ENCODE measurements around the gene SP140L. TPM values are rescaled to one million over a fixed set of nuclear protein-coding genes. Genes with fewer than 3 reads are reported as not detected.
"Not testable (repeated sequence)": the region's sequence is repeated elsewhere in the genome, so short reads cannot be mapped to it uniquely, and the experiment has no call there.

Gene SP140L
- total and polyA plus RNA-seq, 5 donors = 5.3 to 7.4 (median 6.8) TPM

GRCh38 chr2:230422149-230422548, 95.2 kb downstream of the SP140L start:
- no peaks in the 10 kb centered on the region for H3K27me3 ChIP-seq (ENCODE audit: control insufficient read depth, insufficient read depth)
- no peak overlapping the region for H3K27ac ChIP-seq (ENCODE audit: low read length)
- no peaks in the 10 kb centered on the region for H3K9me3 ChIP-seq (ENCODE audit: control insufficient read depth, low read length)
- WGBS = 75% methylated on average over 4 of the region's 4 CpGs
- no peak for ATAC-seq
- intact Hi-C loops (cut with DNase I) = no loop called here
- DNase-seq = no peak
- H3K4me1 ChIP-seq (ENCODE audit: control insufficient read depth, insufficient read depth, low read length) = peaks cover 10% of the 10 kb centered on the region
- H3K4me3 ChIP-seq (ENCODE audit: low read length) = no peak overlapping the region

DNA sequence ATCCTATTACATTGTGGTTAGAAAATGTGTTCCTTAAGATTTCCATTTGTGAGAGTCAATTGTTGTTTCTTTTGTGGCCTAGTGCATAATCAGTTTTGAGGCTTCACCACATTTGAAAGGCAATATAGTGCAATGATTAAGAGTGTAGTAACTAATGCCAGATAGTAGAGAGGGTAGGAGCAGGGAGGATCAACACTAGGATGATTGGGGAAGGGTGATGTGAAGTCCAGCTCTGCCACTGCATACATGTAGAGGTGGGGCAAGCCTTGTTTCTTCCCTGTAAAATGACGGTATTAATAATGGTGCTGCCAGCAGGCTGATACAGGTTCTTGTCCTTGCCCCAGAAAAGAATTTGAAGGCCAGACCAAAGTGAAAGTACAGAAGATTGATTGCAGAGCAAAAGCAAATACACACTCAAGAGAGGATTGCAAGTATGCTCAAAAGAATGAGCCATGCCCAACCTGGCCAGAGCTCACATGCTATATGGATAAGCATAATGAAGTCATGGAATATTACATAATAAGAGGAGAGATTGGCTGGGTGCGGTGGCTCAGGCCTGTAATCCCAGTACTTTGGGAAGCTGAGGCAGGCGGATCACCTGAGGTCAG, 97.0 kb downstream of the SP140L start:
- H3K9me3 ChIP-seq (ENCODE audit: control insufficient read depth, low read length) = no peaks in the 10 kb centered on the region
- H3K4me1 ChIP-seq (ENCODE audit: control insufficient read depth, insufficient read depth, low read length) = peaks cover 7% of the 10 kb centered on the region
- ATAC-seq (peak in 1 of 2 donors; percentile 50), DNase-seq (no peak)
- no peak overlapping the region for H3K4me3 ChIP-seq (ENCODE audit: low read length)
- intact Hi-C loops (cut with DNase I) = no loop called here
- H3K27ac ChIP-seq (ENCODE audit: low read length) = no peak overlapping the region
- H3K27me3 ChIP-seq (ENCODE audit: control insufficient read depth, insufficient read depth) = no peaks in the 10 kb centered on the region
- 87% methylated on average over 3 of the region's 3 CpGs for WGBS

DNA sequence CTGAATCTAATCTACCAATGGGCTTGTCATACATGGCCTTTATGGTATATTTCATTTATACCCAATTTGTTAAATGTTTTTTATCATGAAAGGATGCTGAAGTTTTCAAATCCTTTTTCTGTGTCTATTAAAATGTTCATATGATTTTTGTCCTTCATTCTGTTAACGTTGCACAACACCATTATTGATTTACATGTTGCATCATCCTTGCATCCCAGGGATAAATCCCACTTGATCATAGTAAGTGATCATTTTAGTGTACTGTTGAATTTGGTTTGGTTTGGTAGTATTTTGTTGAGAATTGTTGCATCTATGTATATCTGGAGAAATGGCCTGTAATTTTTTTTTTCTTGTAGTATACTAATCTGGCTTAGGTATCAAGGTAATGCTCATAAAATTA, 98.4 kb downstream of the SP140L start:
- intact Hi-C loops (cut with DNase I) = no loop called here
- DNase-seq = no peak
- H3K4me3 ChIP-seq (ENCODE audit: low read length) = no peak overlapping the region
- no peak overlapping the region for H3K27ac ChIP-seq (ENCODE audit: low read length)
- 80% methylated on average over 1 of the region's 1 CpG for WGBS
- peaks cover 8% of the 10 kb centered on the region for H3K4me1 ChIP-seq (ENCODE audit: control insufficient read depth, insufficient read depth, low read length)
- H3K9me3 ChIP-seq (ENCODE audit: control insufficient read depth, low read length) = no peaks in the 10 kb centered on the region
- H3K27me3 ChIP-seq (ENCODE audit: control insufficient read depth, insufficient read depth) = no peaks in the 10 kb centered on the region
- ATAC-seq = no peak

DNA sequence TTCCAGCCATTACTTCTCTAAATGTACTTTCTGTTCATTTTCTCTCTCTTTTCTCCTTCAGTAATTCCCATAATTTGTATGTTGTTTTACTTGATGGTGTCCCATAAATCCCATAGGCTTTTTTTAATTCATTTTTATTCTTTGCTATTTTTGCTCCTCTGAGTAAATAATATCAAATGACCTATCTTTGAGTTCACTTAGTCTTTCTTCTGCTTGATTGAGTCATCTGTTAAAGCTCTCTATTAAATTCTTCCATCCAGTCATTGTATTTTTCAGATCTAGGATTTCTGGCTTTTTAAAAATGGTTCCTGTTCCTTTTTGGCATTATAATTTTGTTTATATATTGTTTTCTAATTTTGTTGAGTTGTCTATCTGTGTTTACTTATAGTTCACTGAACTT, 102.5 kb downstream of the SP140L start:
- no peaks in the 10 kb centered on the region for H3K27me3 ChIP-seq (ENCODE audit: control insufficient read depth, insufficient read depth)
- H3K9me3 ChIP-seq (ENCODE audit: control insufficient read depth, low read length) = no peaks in the 10 kb centered on the region
- intact Hi-C loops (cut with DNase I) = no loop called here
- H3K4me3 ChIP-seq (ENCODE audit: low read length) = no peak overlapping the region
- no peak overlapping the region for H3K27ac ChIP-seq (ENCODE audit: low read length)
- DNase-seq (no peak), ATAC-seq (no peak)
- H3K4me1 ChIP-seq (ENCODE audit: control insufficient read depth, insufficient read depth, low read length) = peaks cover 7% of the 10 kb centered on the region

GRCh38 chr2:230430957-230431910, 104.2 kb downstream of the SP140L start:
- intact Hi-C loops (cut with DNase I) = no loop called here
- H3K27ac ChIP-seq (ENCODE audit: low read length) = no peak overlapping the region
- no peaks in the 10 kb centered on the region for H3K9me3 ChIP-seq (ENCODE audit: control insufficient read depth, low read length)
- WGBS = 91% methylated on average over 1 of the region's 1 CpG
- peaks cover 6% of the 10 kb centered on the region for H3K4me1 ChIP-seq (ENCODE audit: control insufficient read depth, insufficient read depth, low read length)
- no peak overlapping the region for H3K4me3 ChIP-seq (ENCODE audit: low read length)
- peak; percentile 16 to 29 for ATAC-seq
- no peaks in the 10 kb centered on the region for H3K27me3 ChIP-seq (ENCODE audit: control insufficient read depth, insufficient read depth)
- no peak for DNase-seq

DNA sequence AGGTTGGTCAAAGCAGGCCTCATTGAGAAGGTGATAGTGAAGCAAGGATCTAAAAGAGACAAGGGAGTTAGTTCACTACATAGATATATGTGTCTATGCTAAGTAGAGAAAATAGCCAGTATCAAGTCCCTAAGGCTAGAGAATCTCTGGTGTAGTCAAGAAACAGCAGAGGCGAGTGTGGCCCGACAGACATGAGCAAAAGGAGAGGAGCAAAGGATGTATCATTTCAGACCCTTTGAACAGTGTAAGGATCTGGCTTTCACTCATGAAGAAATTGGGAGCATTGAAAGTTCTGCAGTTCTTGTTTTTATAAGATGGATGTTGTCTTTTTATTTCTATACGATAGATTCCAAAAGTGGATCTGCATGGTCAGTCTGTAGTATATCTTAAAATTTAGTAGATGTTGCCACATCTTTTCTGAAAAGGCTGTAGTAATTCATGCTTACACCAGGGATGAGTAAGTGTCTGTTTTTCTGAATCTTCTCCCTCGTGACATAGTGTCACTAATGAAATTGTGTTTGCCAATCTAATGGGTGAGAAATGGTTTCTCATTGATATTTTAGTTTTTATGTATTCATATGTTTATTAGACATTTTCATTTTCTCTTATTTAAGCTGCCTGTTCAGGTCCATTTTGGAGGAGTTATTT, 107.8 kb downstream of the SP140L start:
- intact Hi-C loops (cut with DNase I) = no loop called here
- WGBS = 72% methylated on average over 4 of the region's 4 CpGs
- Histone ChIP-seq H3K27me3 (ENCODE audit: control insufficient read depth, insufficient read depth) (no peaks in the 10 kb centered on the region), H3K27ac (ENCODE audit: low read length) (no peak overlapping the region), H3K9me3 (ENCODE audit: control insufficient read depth, low read length) (no peaks in the 10 kb centered on the region), H3K4me3 (ENCODE audit: low read length) (no peak overlapping the region), H3K4me1 (ENCODE audit: control insufficient read depth, insufficient read depth, low read length) (peaks cover 6% of the 10 kb centered on the region)
- DNase-seq (no peak), ATAC-seq (no peak)

DNA sequence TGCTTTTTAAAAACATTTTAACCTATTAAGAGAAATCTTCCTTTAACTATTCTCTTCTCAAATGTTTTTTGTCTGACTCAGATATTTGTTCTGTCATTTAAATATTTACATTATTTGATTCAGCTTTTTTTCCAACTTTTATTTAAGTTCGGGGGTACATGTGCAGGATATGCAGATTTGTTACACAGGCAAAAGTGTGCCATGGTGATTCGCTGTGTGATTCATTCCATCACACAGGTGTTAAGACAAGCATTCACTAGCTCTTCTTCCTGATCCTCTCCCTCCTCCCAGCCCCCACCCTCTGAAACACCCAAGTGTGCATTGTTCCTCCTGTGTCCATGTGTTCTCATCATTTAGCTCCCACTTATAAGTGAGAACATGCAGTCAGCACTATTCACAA, 108.4 kb downstream of the SP140L start:
- no peak overlapping the region for H3K4me3 ChIP-seq (ENCODE audit: low read length)
- WGBS = 99% methylated on average over 2 of the region's 2 CpGs
- H3K4me1 ChIP-seq (ENCODE audit: control insufficient read depth, insufficient read depth, low read length) = peaks cover 3% of the 10 kb centered on the region
- H3K9me3 ChIP-seq (ENCODE audit: control insufficient read depth, low read length) = no peaks in the 10 kb centered on the region
- intact Hi-C loops (cut with DNase I) = no loop called here
- H3K27me3 ChIP-seq (ENCODE audit: control insufficient read depth, insufficient read depth) = no peaks in the 10 kb centered on the region
- H3K27ac ChIP-seq (ENCODE audit: low read length) = no peak overlapping the region
- DNase-seq (no peak), ATAC-seq (no peak)

DNA sequence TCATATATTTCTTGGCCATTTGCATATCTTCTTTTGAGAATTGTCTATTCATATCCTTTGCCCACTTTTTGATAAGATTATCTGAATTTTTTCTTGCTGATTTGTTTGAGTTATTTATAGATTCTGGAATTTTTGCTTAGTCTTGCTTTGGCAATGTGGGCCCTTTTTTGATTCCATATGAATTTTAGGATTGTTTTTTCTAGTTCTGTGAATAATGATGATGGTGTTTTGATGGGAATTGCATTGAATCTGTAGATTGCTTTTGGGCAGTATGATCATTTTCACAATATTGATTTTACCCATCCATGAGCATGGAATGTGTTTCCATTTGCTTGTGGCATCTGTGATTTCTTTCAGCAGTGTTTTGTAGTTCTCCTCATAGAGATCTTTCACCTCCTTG, 112.1 kb downstream of the SP140L start:
- intact Hi-C loops (cut with DNase I); H3K27ac ChIP-seq (ENCODE audit: low read length); H3K4me1 ChIP-seq (ENCODE audit: control insufficient read depth, insufficient read depth, low read length); DNase-seq; ATAC-seq; H3K4me3 ChIP-seq (ENCODE audit: low read length); H3K9me3 ChIP-seq (ENCODE audit: control insufficient read depth, low read length); H3K27me3 ChIP-seq (ENCODE audit: control insufficient read depth, insufficient read depth): not testable (repeated sequence)

DNA sequence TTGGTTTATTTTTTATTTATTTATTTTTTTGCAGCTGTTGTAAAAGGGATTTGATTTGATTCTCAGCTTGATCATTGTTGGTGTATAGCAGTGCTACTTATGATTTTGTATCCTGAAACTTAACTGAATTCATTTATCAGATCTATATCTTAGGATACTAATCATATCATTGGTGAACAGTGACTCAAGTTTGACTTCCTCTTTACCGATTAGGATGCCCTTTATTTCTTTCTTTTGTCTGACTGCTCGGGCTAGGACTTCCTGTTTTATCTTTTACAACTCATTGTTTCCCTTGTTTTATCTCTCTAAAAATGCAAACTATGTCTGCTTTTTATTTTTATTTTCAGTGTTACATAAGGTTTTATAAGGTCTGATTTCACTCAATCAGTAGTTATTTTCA, 112.6 kb downstream of the SP140L start:
- no peak overlapping the region for H3K4me3 ChIP-seq (ENCODE audit: low read length)
- WGBS = 18% methylated on average over 2 of the region's 2 CpGs
- H3K4me1 ChIP-seq (ENCODE audit: control insufficient read depth, insufficient read depth, low read length) = peaks cover 3% of the 10 kb centered on the region
- no peaks in the 10 kb centered on the region for H3K27me3 ChIP-seq (ENCODE audit: control insufficient read depth, insufficient read depth)
- DNase-seq (no peak), ATAC-seq (peak in 1 of 2 donors; percentile 43)
- no peak overlapping the region for H3K27ac ChIP-seq (ENCODE audit: low read length)
- no peaks in the 10 kb centered on the region for H3K9me3 ChIP-seq (ENCODE audit: control insufficient read depth, low read length)
- intact Hi-C loops (cut with DNase I) = no loop called here

DNA sequence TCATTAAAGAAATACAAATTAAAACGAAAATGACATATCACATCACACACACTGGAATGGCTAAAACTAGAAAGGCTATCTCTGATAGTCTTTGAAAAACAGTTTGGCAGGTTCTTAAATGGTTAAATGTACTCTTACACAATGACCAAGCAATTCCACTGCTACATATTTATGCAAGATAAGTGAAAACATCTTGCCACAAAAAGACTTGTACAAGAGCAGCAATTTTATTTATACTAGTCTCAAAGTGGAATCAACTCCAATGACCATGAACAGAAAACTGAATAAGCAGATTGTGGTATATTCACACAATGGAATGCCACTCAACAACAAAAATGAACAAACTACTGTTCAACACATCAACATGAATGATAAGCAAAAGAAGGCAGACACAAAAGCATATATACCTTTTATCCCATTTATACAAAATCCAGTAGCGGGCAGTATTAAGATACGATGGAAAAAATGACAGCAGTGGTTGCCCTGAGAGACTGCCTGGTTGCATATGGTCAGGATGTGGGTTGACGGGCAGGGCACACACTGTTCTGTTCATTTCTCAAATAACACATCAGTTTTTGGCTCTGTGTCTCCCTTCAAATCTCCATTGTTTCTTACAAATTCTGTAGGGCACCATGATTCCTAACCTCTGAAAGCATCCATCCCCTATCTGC, 114.4 kb downstream of the SP140L start:
- WGBS = 61% methylated on average over 4 of the region's 4 CpGs
- Histone ChIP-seq H3K4me1 (ENCODE audit: control insufficient read depth, insufficient read depth, low read length) (peaks cover 3% of the 10 kb centered on the region), H3K27me3 (ENCODE audit: control insufficient read depth, insufficient read depth) (no peaks in the 10 kb centered on the region), H3K9me3 (ENCODE audit: control insufficient read depth, low read length) (no peaks in the 10 kb centered on the region), H3K27ac (ENCODE audit: low read length) (no peak overlapping the region), H3K4me3 (ENCODE audit: low read length) (no peak overlapping the region)
- intact Hi-C loops (cut with DNase I) = no loop called here
- peak in 2 of 3 donors; percentile 32 to 60 for DNase-seq
- peak; percentile 72 to 85 for ATAC-seq

- Histone ChIP-seq H3K9me3 (ENCODE audit: control insufficient read depth, low read length) (no peaks in the 10 kb centered on the region), H3K27me3 (ENCODE audit: control insufficient read depth, insufficient read depth) (no peaks in the 10 kb centered on the region), H3K4me1 (ENCODE audit: control insufficient read depth, insufficient read depth, low read length) (peaks cover 3% of the 10 kb centered on the region), H3K4me3 (ENCODE audit: low read length) (no peak overlapping the region), H3K27ac (ENCODE audit: low read length) (no peak overlapping the region)
- intact Hi-C loops (cut with DNase I) = no loop called here
- WGBS = 90% methylated on average over 2 of the region's 2 CpGs
- ATAC-seq (no peak), DNase-seq (no peak)
These were observed 116.5 kb downstream of the SP140L start for GRCh38 chr2:230443541-230443940.

All from right cardiac atrium (tissue), 5 donors.